A673 (cell line): ENCODE results near the gene PLEKHA6.

Experiments
- EZH2 ChIP-seq: fragments of 200-600 bp; sonication (generic); IDR thresholded peaks from 2 replicates; pipeline ENCODE4 v1.6.1; 2017; ENCODE audit warnings: borderline replicate concordance, low read depth, mild to moderate bottlenecking, mixed read lengths, antibody characterized with exemption, low read length; ENCODE audit not compliant: poor library complexity, severe bottlenecking
- TF ChIP-seq, protein P1 (sequence below): fragments of 300-800, 200-600 bp; sonication (generic); conservative IDR thresholded peaks from 2 replicates; pipeline ENCODE4 v1.5.1; 2017; ENCODE audit warnings: low read depth, mild to moderate bottlenecking, antibody characterized with exemption, low read length, moderate library complexity, mixed read lengths

DNA sequence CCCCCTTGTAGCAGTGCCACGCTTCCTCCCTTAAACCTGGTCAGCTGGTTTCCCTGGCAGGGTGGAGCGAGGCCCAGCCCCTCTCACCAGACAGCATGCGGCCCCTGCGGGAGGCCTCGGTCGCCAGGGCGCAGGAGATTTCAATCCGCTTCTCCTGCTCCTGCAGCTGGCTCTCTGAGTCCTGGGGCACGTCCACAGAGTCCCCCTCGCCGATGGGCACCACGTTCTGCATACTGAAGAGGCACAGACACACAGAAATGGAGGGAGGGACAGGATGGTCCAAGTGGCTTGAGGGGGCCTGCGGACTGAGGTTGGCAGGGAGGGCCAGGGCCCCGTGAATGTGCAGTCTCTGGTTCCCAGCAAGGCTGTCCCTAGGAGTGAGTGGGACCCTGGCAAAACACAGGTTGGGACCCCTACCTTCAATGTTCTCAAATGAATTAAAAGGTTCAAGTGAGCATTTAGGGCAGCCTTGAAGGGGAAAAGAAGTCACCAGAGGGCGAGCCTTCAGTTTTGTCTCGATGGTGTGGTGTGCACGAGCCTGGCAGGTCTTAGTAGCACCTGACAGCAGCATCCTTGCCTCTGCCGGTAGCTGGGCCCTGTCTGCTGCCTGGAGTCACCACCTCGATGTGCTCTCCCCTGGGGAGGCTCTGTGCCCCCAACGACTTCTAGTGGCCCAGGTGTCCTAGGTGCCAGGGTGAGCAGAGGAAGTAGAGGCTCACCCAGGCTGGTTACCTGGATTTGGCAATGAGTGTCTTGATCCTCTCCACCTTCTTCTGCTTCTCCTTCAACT is 131.5 kb downstream of the PLEKHA6 start:
- TF ChIP-seq, protein P1, sequence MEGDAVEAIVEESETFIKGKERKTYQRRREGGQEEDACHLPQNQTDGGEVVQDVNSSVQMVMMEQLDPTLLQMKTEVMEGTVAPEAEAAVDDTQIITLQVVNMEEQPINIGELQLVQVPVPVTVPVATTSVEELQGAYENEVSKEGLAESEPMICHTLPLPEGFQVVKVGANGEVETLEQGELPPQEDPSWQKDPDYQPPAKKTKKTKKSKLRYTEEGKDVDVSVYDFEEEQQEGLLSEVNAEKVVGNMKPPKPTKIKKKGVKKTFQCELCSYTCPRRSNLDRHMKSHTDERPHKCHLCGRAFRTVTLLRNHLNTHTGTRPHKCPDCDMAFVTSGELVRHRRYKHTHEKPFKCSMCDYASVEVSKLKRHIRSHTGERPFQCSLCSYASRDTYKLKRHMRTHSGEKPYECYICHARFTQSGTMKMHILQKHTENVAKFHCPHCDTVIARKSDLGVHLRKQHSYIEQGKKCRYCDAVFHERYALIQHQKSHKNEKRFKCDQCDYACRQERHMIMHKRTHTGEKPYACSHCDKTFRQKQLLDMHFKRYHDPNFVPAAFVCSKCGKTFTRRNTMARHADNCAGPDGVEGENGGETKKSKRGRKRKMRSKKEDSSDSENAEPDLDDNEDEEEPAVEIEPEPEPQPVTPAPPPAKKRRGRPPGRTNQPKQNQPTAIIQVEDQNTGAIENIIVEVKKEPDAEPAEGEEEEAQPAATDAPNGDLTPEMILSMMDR, result no peak
- TF ChIP-seq EZH2, result no peak
